Glutamatergic neuron (in vitro differentiated cells): ENCODE results near the gene SLC66A2. TPM values are rescaled to one million over a fixed set of nuclear protein-coding genes. Genes with fewer than 3 reads are reported as not detected.
"Not testable (repeated sequence)": the region's sequence is repeated elsewhere in the genome, so short reads cannot be mapped to it uniquely, and the experiment has no call there.

Source experiments
- DNase-seq: peaks from one replicate; pipeline ENCODE4 v3.0.0; 2022
- H3K27ac Mint-ChIP-seq: one replicate; pipeline ENCODE4 v1.8.0; 2020; ENCODE audit warnings: mild to moderate bottlenecking, mixed read lengths, inconsistent platforms; ENCODE audit not compliant: unreplicated experiment
- H3K27me3 Mint-ChIP-seq: one replicate; pipeline ENCODE4 v1.8.0; 2020; ENCODE audit warnings: mild to moderate bottlenecking, moderate library complexity, mixed read lengths, inconsistent platforms; ENCODE audit not compliant: unreplicated experiment
- H3K36me3 Mint-ChIP-seq: one replicate; pipeline ENCODE4 v1.8.0; 2020; ENCODE audit warnings: mild to moderate bottlenecking, mixed read lengths, inconsistent platforms; ENCODE audit not compliant: unreplicated experiment
- H3K4me1 Mint-ChIP-seq: one replicate; pipeline ENCODE4 v1.8.0; 2020; ENCODE audit warnings: mild to moderate bottlenecking, low read depth, mixed read lengths, inconsistent platforms; ENCODE audit not compliant: unreplicated experiment
- H3K4me3 Mint-ChIP-seq: one replicate; pipeline ENCODE4 v1.8.0; 2020; ENCODE audit warnings: mild to moderate bottlenecking, mixed read lengths, inconsistent platforms; ENCODE audit not compliant: unreplicated experiment
- H3K9me3 Mint-ChIP-seq: one replicate; pipeline ENCODE4 v1.8.0; 2020; ENCODE audit warnings: mild to moderate bottlenecking, moderate library complexity, mixed read lengths, inconsistent platforms; ENCODE audit not compliant: unreplicated experiment
- CTCF ChIP-seq: fragments of 200-600 bp; sonication (generic); IDR thresholded peaks from one replicate; pipeline ENCODE4 v1.5.0; 2021; ENCODE audit not compliant: partially characterized antibody, unreplicated experiment
- total RNA-seq: library from RNA; stranded (reverse); fragmentation: NEBNext Ultra II Directional; extraction: Animal tissue kit (Norgen Biotek cat#: 25700); gene quantifications from one replicate; pipeline ENCODE4 v1.2.1, GENCODE V29; 2021; ENCODE audit not compliant: unreplicated experiment

SLC66A2 gene
- total RNA-seq, 1 donor from 2014 or later: 56.6 TPM

- H3K27ac Mint-ChIP-seq: no peak overlapping the region
- H3K27me3 Mint-ChIP-seq: peaks cover 2% of the 10 kb centered on the region
- peaks cover 7% of the 10 kb centered on the region for H3K9me3 Mint-ChIP-seq
- peaks cover 9% of the 10 kb centered on the region for H3K36me3 Mint-ChIP-seq
- DNase-seq: no peak
- TF ChIP-seq CTCF: no peak
- H3K4me1 Mint-ChIP-seq: no peaks in the 10 kb centered on the region
- H3K4me3 Mint-ChIP-seq: no peak overlapping the region
These were observed 68.8 kb downstream of the SLC66A2 start for GRCh38 chr18:79882522-79883241.

GRCh38 chr18:79881695-79882094 is 69.8 kb downstream of the SLC66A2 start:
- Mint-ChIP-seq H3K4me3 (no peak overlapping the region), H3K36me3 (peaks cover 9% of the 10 kb centered on the region), H3K27me3 (peaks cover 5% of the 10 kb centered on the region), H3K27ac (no peak overlapping the region), H3K4me1 (no peaks in the 10 kb centered on the region), H3K9me3 (peaks cover 11% of the 10 kb centered on the region)
- TF ChIP-seq CTCF: no peak
- DNase-seq: no peak

- Mint-ChIP-seq H3K4me1 (no peaks in the 10 kb centered on the region), H3K27me3 (peaks cover 5% of the 10 kb centered on the region), H3K36me3 (peaks cover 9% of the 10 kb centered on the region), H3K27ac (no peak overlapping the region), H3K4me3 (no peak overlapping the region), H3K9me3 (peaks cover 10% of the 10 kb centered on the region)
- TF ChIP-seq CTCF: no peak
- no peak for DNase-seq
These were observed 71.9 kb downstream of the SLC66A2 start for GRCh38 chr18:79879566-79879965.

GRCh38 chr18:79878741-79879378 is 72.6 kb downstream of the SLC66A2 start:
- Mint-ChIP-seq H3K4me1 (peaks cover 2% of the 10 kb centered on the region), H3K9me3 (peaks cover 13% of the 10 kb centered on the region), H3K36me3 (peaks cover 9% of the 10 kb centered on the region), H3K27me3 (peaks cover 8% of the 10 kb centered on the region), H3K27ac (no peak overlapping the region), H3K4me3 (no peak overlapping the region)
- no peak for TF ChIP-seq CTCF
- DNase-seq: no peak

- DNase-seq, H3K27me3 Mint-ChIP-seq, H3K4me1 Mint-ChIP-seq, H3K27ac Mint-ChIP-seq, H3K36me3 Mint-ChIP-seq, H3K4me3 Mint-ChIP-seq: not testable (repeated sequence)
- H3K9me3 Mint-ChIP-seq: peaks cover 13% of the 10 kb centered on the region
These were observed 73.2 kb downstream of the SLC66A2 start for GRCh38 chr18:79878246-79878645.
